WI38 (cell line): Measurements from ENCODE around the gene ANTXRL.
"Not testable (repeated sequence)": the region's sequence is repeated elsewhere in the genome, so short reads cannot be mapped to it uniquely, and the experiment has no call there.

ENCODE experiments used
- H3K4me3 ChIP-seq: 2 replicates; pipeline ENCODE4 v1.5.1; 2011; ENCODE audit warnings: low read depth, mild to moderate bottlenecking, control low read depth, low read length
- TF ChIP-seq, protein P1 (sequence below): IDR thresholded peaks from 2 replicates; pipeline ENCODE4 v1.5.1; 2012; ENCODE audit warnings: low read depth, mild to moderate bottlenecking, control low read depth, low read length

Gene ANTXRL

DNA sequence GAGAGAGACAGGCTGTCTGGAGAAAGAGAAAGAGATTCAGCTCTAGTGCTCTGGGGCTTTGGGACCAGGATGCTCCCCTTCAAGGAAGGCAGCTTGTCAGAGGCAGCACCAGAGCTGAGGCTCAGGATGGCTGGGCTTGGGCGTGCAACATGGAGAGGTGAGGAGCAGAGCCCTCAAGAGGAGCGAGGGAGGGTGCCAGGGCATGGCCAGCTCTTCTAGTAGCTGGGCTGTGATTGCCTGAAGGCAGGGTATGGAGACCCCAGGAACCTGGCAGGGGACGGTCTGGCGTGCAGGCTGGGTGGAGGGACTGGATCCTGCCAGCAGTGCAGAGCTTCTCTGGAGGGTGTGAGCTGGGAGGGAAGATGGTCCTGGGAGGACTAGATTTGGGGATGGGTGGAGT, 40.2 kb downstream of the ANTXRL start:
- TF ChIP-seq, protein P1, sequence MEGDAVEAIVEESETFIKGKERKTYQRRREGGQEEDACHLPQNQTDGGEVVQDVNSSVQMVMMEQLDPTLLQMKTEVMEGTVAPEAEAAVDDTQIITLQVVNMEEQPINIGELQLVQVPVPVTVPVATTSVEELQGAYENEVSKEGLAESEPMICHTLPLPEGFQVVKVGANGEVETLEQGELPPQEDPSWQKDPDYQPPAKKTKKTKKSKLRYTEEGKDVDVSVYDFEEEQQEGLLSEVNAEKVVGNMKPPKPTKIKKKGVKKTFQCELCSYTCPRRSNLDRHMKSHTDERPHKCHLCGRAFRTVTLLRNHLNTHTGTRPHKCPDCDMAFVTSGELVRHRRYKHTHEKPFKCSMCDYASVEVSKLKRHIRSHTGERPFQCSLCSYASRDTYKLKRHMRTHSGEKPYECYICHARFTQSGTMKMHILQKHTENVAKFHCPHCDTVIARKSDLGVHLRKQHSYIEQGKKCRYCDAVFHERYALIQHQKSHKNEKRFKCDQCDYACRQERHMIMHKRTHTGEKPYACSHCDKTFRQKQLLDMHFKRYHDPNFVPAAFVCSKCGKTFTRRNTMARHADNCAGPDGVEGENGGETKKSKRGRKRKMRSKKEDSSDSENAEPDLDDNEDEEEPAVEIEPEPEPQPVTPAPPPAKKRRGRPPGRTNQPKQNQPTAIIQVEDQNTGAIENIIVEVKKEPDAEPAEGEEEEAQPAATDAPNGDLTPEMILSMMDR: no peak
- H3K4me3 ChIP-seq: no peak overlapping the region

DNA sequence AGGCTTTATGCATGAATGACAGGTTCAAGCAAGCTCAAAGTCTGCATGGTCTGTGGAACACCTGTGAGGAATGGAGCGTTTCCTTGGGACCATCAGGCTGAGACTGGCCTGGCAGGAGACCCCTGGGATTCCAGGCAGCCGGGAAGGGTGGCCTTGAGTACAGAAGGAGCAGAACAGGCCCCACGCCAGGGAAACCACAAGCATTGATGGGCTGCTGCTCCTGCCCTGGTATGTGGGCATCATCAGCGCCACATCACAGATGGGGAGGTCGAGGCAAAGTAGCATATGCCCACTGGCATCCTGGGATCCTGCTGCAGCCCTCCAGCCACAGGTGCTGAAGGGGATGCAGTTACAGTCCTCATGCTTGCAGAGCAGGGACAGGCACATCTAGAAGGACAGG, 40.9 kb downstream of the ANTXRL start:
- H3K4me3 ChIP-seq: no peak overlapping the region
- TF ChIP-seq, protein P1: no peak

DNA sequence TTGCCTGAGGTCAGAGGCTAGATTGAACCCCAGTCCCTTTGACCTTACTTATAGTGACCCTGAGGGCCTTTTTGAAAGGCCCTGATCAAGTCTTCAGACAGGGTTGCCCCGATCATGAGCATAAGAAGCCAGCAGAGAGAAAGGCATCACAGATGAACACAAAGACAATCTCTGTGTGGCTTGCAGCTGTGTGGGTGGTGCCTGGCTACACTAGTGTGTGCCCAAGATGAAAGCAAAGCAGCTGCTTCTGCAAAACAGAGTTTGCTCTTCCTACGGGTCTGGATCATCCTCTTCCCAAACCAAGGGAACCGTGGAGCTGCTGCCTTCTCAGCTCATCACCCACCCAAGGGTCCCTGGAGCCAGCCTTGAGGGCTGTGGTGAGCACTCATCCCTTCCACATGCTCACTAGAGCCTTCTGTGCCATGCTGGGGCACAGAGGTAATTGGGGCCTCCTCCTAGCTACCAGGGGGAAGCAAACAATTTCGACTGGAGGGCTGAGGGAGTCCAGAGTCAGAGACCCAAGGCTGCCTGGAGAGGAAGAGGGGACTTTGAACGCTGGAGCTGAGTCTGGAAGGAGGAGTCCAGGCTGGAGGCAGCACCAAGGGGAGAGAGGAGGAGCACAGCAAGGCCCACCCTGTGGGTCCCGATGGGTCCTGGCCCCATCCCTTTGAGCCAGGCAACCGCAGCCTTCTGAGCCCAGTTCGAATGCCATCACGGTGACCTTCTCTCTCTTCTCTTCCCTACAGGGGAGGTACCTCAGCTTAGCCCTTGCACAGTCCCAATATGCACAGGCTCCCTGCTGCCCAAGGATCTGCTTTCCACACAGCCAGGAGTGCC, 42.3 kb downstream of the ANTXRL start:
- TF ChIP-seq, protein P1: no peak
- H3K4me3 ChIP-seq: no peak overlapping the region

DNA sequence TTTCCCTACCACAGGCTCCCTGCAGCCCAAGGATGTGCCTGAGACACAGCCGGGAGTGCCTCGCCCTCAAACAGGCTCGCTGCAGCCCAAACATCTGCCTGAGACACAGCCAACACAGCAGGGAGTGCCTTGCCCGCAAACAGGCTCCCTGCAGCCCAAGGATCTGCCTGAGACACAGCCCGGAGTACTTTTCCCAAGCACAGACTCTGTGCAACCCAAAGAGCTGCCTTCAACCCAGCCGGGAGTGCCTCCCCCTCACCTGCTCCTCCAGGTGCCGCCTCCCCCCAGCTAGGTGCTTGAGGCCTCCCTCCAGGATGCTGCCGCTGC, 42.9 kb downstream of the ANTXRL start:
- no peak overlapping the region for H3K4me3 ChIP-seq
- TF ChIP-seq, protein P1: no peak

- H3K4me3 ChIP-seq: no peak overlapping the region
- TF ChIP-seq, protein P1: no peak
Observed at GRCh38 chr10:46330894-46331293, 44.1 kb downstream of the ANTXRL start.

GRCh38 chr10:46365484-46365883, 78.7 kb downstream of the ANTXRL start:
- not testable (repeated sequence) for H3K4me3 ChIP-seq

DNA sequence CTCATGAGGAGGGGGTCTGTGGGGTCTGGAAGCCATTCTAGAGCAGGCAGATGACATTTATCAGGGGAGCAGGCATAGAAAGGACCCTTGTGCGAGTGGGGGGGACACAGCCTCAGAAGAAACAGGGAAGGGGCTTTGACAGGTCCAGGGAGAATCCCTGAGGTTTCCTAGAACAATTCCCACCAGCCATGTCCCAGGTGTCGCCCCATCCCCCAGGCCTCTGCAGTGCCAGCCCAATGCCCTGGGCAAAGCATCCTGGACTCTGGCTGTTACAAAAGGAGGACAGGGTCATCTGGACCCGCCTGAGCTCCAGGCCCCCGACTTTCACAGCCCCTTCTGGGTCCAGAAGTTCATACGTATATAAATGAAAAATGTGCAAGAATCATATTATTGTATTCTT, 80.4 kb downstream of the ANTXRL start:
- not testable (repeated sequence) for H3K4me3 ChIP-seq

GRCh38 chr10:46367666-46368240, 81.0 kb downstream of the ANTXRL start:
- H3K4me3 ChIP-seq: not testable (repeated sequence)

DNA sequence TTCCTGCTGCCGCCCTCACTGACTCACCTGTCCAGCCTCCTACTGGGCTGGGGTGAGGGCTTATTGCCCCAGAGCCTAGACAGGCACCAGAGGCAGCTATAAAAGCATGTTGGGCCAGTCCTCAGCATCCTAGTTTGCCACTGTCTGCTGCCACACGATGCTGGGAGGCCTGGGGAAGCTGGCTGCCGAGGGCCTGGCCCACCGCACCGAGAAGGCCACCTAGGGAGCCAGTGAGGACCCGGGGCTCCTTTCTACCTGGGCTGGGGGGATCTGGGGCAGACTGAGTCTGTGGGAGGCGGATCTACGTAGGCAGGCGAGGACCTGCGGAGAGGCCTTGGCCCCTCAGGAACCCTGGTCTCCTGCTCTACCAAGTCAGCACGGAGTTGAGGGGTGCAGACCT, 82.2 kb downstream of the ANTXRL start:
- not testable (repeated sequence) for H3K4me3 ChIP-seq

DNA sequence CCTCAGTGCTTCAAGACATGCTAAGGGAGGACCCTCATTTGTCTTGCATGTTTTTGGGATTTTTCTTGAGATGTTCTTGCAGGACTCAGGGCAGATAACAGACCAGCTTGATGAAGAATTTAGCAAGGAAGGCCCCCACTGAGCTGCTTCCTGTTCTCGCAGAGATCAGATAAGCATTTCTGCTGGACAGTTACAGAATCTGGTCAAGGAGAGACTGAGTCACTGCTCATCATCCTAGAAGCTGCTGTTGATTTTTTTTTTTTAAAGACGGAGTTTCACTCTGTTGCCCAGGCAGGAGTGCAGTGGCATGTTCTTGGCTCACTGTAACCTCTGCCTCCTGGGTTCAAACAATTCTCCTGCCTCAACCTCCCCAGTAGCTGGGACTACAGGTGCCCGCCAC, 87.6 kb downstream of the ANTXRL start:
- not testable (repeated sequence) for H3K4me3 ChIP-seq

DNA sequence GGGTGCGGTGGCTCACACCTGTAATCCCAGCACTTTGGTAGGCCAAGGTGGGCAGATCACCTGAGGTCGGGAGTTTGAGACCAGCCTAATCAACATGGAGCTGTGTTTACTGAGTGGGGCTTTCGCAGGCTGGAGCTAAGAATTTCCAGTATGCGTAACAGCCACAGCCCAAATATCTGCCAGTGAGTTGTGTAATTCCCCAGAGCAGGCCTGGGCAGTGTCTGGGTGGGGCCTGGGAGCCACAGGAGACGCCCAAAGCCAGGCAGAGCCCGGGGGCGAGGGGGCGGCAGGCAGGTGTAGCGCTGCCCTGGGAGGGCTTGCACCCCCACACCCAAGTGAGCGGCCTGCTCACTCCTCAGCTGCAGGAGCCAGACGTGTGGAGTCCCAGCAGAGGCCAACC, 88.6 kb downstream of the ANTXRL start, which contains the start of gene ANXA8L1:
Gene ANXA8L1, plus strand, starts transcription at position 371 of the 400 bp plus-strand sequence. CDS start 76 bp downstream, outside the sequence.
- H3K4me3 ChIP-seq: not testable (repeated sequence)

- not testable (repeated sequence) for H3K4me3 ChIP-seq
Observed at GRCh38 chr10:46377022-46377421, 90.2 kb downstream of the ANTXRL start.

- H3K4me3 ChIP-seq: not testable (repeated sequence)
Observed at GRCh38 chr10:46377651-46378050, 90.9 kb downstream of the ANTXRL start.

DNA sequence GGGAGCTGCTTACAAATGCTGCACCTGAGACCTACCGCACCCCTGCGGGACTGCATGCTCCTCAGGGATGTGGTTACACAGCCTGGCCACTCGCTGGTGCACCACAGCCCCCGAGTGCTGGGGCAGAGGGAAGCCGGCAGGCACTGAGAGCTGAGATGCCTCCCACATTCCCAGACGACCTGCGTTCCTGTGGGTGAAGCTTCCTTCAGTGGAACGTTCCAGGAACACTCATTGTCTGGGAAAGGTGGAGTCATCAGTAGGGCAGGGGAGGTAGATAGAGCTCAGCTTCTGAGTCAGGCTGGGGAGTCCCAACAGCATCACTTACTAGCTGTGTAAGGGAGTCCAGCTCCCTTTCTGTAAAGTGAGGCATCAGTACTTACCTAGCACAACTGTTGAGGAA, 91.3 kb downstream of the ANTXRL start:
- H3K4me3 ChIP-seq: not testable (repeated sequence)
